T-helper 2 cell (primary cell): ENCODE data around the gene SLC6A4.
A peak's percentile ranks its signal among the peaks of the same experiment; 100 is the strongest.
"Not testable (repeated sequence)": the region's sequence is repeated elsewhere in the genome, so short reads cannot be mapped to it uniquely, and the experiment has no call there.

ENCODE experiments used
- DNase-seq, 5 experiments: peaks; one replicate each; pipeline versions ENCODE4 v3.0.0 to v3.0.0-alpha.2; 2012 to 2022

The SLC6A4 gene

GRCh38 chr17:30219315-30219714, 16.2 kb downstream of the SLC6A4 start:
- no peak for DNase-seq

- DNase-seq: no peak
Observed at GRCh38 chr17:30218799-30219198, 16.7 kb downstream of the SLC6A4 start.

- DNase-seq: no peak
Observed at GRCh38 chr17:30217746-30218245, 17.7 kb downstream of the SLC6A4 start.

GRCh38 chr17:30217054-30217453, 18.4 kb downstream of the SLC6A4 start:
- DNase-seq: no peak

- no peak for DNase-seq
Observed at GRCh38 chr17:30212750-30213149, 22.7 kb downstream of the SLC6A4 start.

- no peak for DNase-seq
Observed at GRCh38 chr17:30211371-30211770, 24.1 kb downstream of the SLC6A4 start.

GRCh38 chr17:30210901-30211300, 24.6 kb downstream of the SLC6A4 start:
- DNase-seq: no peak

GRCh38 chr17:30210366-30210765, 25.1 kb downstream of the SLC6A4 start:
- DNase-seq: no peak

GRCh38 chr17:30209930-30210329, 25.6 kb downstream of the SLC6A4 start:
- no peak for DNase-seq

- no peak for DNase-seq
Observed at GRCh38 chr17:30208214-30208613, 27.3 kb downstream of the SLC6A4 start.

GRCh38 chr17:30207655-30208054, 27.8 kb downstream of the SLC6A4 start:
- DNase-seq: no peak

- DNase-seq: no peak
Observed at GRCh38 chr17:30203471-30203981, 32.0 kb downstream of the SLC6A4 start.

GRCh38 chr17:30200656-30201055, 34.8 kb downstream of the SLC6A4 start:
- not testable (repeated sequence) for DNase-seq

GRCh38 chr17:30200106-30200505, 35.4 kb downstream of the SLC6A4 start:
- no peak for DNase-seq

- no peak for DNase-seq
Observed at GRCh38 chr17:30199600-30199999, 35.9 kb downstream of the SLC6A4 start.

- no peak for DNase-seq
Observed at GRCh38 chr17:30197416-30197815, 38.1 kb downstream of the SLC6A4 start.

- DNase-seq: no peak
Observed at GRCh38 chr17:30196504-30196903, 39.0 kb downstream of the SLC6A4 start.

- no peak for DNase-seq
Observed at GRCh38 chr17:30191072-30191471, 44.4 kb downstream of the SLC6A4 start.

GRCh38 chr17:30188211-30188939, 47.1 kb downstream of the SLC6A4 start:
- no peak for DNase-seq

GRCh38 chr17:30187573-30187972, 47.9 kb downstream of the SLC6A4 start:
- no peak for DNase-seq

GRCh38 chr17:30186761-30187160, 48.7 kb downstream of the SLC6A4 start:
- no peak for DNase-seq

GRCh38 chr17:30176855-30177254, 58.6 kb downstream of the SLC6A4 start:
- DNase-seq: no peak

- DNase-seq: no peak
Observed at GRCh38 chr17:30174556-30174955, 60.9 kb downstream of the SLC6A4 start.

- DNase-seq: peak in 1 of 5 experiments; percentile 80
Observed at GRCh38 chr17:30173649-30174048, 61.8 kb downstream of the SLC6A4 start.

- no peak for DNase-seq
Observed at GRCh38 chr17:30172560-30172959, 62.9 kb downstream of the SLC6A4 start.
